Measurements from ENCODE around the gene ETHE1. TPM values are rescaled to one million over a fixed set of nuclear protein-coding genes. Genes with fewer than 3 reads are reported as not detected.

ETHE1 gene
- total and polyA plus RNA-seq, 2 of the 8 experiments (the other 6 are each of a cell fraction or from before 2014, with no cell fraction given) = 19.9 to 96.0 TPM

GRCh38 chr19:43501661-43502418 lies 25.2 kb downstream of the ETHE1 start (continued):
- TF ChIP-seq SIRT6 (IDR thresholded peaks at IDR 0.05; ENCODE audit: low read length) = no peak
- no peak for TF ChIP-seq BACH1 (IDR thresholded peaks at IDR 0.05; ENCODE audit: low read length)
- TF ChIP-seq CEBPB (IDR thresholded peaks at IDR 0.05; ENCODE audit: low read depth, low read length) = no peak

Data from H1 (cell line).